WTC11 (cell line): Measurements from ENCODE around the gene HS2ST1. TPM values are rescaled to one million over a fixed set of nuclear protein-coding genes. Genes with fewer than 3 reads are reported as not detected.

ENCODE experiments used
- ATAC-seq: fragments of 200-7000 bp; cut with Tn5 transposase; 2 replicates; pipeline ENCODE4 v1.10.0; 2021; ENCODE audit warnings: mild to moderate bottlenecking, moderate library complexity
- CTCF ChIA-PET: fragments of 300-600 bp; sonication (Branson Sonifier 250); formaldehyde crosslinking; loops from one replicate; lab custom pipeline; 2021; ENCODE audit warnings: antibody characterized with exemption; lab: Charles Lee
- POLR2A ChIA-PET: fragments of 350-600 bp; sonication (Branson Sonifier 250); formaldehyde crosslinking; loops from one replicate; lab custom pipeline; 2021; ENCODE audit warnings: antibody characterized with exemption; lab: Charles Lee
- DNase-seq: peaks from one replicate; pipeline ENCODE4 v3.0.0; 2021; ENCODE audit warnings: low spot score
- H3K27ac Mint-ChIP-seq: 2 replicates; pipeline ENCODE4 v1.8.0; 2021; ENCODE audit warnings: mixed read lengths
- H3K27me3 Mint-ChIP-seq: 2 replicates; pipeline ENCODE4 v1.8.0; 2021; ENCODE audit warnings: low read depth, mild to moderate bottlenecking, moderate library complexity, mixed read lengths
- H3K36me3 Mint-ChIP-seq: 2 replicates; pipeline ENCODE4 v1.8.0; 2021; ENCODE audit warnings: mixed read lengths
- H3K4me1 Mint-ChIP-seq: 2 replicates; pipeline ENCODE4 v1.8.0; 2022; ENCODE audit warnings: mixed read lengths
- H3K4me3 Mint-ChIP-seq: 2 replicates; pipeline ENCODE4 v1.8.0; 2021; ENCODE audit warnings: mild to moderate bottlenecking, moderate library complexity, mixed read lengths
- H3K9me3 Mint-ChIP-seq: 2 replicates; pipeline ENCODE4 v1.8.0; 2021; ENCODE audit warnings: mixed read lengths
- CREM ChIP-seq: sonication (generic); formaldehyde crosslinking; IDR thresholded peaks from 2 replicates; pipeline ENCODE4 v1.8.1; 2022; ENCODE audit warnings: mild to moderate bottlenecking, missing genetic modification reagents, moderate library complexity
- E2F1 ChIP-seq: sonication (generic); formaldehyde crosslinking; IDR thresholded peaks from 2 replicates; pipeline ENCODE4 v1.8.0; 2022; ENCODE audit warnings: mild to moderate bottlenecking, missing genetic modification reagents
- E2F4 ChIP-seq: sonication (generic); formaldehyde crosslinking; IDR thresholded peaks from 2 replicates; pipeline ENCODE4 v1.8.1; 2022; ENCODE audit warnings: low read depth, mild to moderate bottlenecking, moderate library complexity, missing genetic modification reagents, borderline replicate concordance
- FOXP1 ChIP-seq: sonication (generic); formaldehyde crosslinking; IDR thresholded peaks from 2 replicates; pipeline ENCODE4 v1.8.0; 2022; ENCODE audit warnings: missing genetic modification reagents, mild to moderate bottlenecking, moderate library complexity, borderline replicate concordance
- HMGA2 ChIP-seq: fragments of 250-450 bp; sonication (Bioruptor Pico); IDR thresholded peaks from 2 replicates; pipeline ENCODE4 v1.4.0; 2021; ENCODE audit warnings: mild to moderate bottlenecking, moderate library complexity
- IRF1 ChIP-seq: sonication (generic); formaldehyde crosslinking; IDR thresholded peaks from 2 replicates; pipeline ENCODE4 v1.8.0; 2023; ENCODE audit warnings: missing genetic modification reagents
- JUN ChIP-seq: sonication (generic); formaldehyde crosslinking; IDR thresholded peaks from 2 replicates; pipeline ENCODE4 v1.8.0; 2023; ENCODE audit warnings: mild to moderate bottlenecking, missing genetic modification reagents
- KAT7 ChIP-seq: sonication (generic); formaldehyde crosslinking; IDR thresholded peaks from 2 replicates; pipeline ENCODE4 v1.8.1; 2023; ENCODE audit warnings: missing genetic modification reagents, mild to moderate bottlenecking, borderline replicate concordance
- MXD4 ChIP-seq: fragments of 250-450 bp; sonication (Bioruptor Pico); IDR thresholded peaks from 2 replicates; pipeline ENCODE4 v1.8.0; 2021; ENCODE audit warnings: mild to moderate bottlenecking, moderate library complexity, borderline replicate concordance
- NFYB ChIP-seq: sonication (generic); formaldehyde crosslinking; conservative IDR thresholded peaks from 2 replicates; pipeline ENCODE4 v1.8.0; 2022; ENCODE audit warnings: low read depth, missing genetic modification reagents
- NR1H2 ChIP-seq: sonication (generic); formaldehyde crosslinking; IDR thresholded peaks from 2 replicates; pipeline ENCODE4 v1.9.0; 2021; ENCODE audit warnings: mild to moderate bottlenecking, moderate library complexity, missing genetic modification reagents
- NR3C1 ChIP-seq: sonication (generic); formaldehyde crosslinking; conservative IDR thresholded peaks from 2 replicates; pipeline ENCODE4 v1.8.1; 2023; ENCODE audit warnings: low read depth, mild to moderate bottlenecking, missing genetic modification reagents
- OVOL2 ChIP-seq: fragments of 250-450 bp; sonication (Bioruptor Pico); IDR thresholded peaks from 2 replicates; pipeline ENCODE4 v1.9.0; 2021; ENCODE audit warnings: mild to moderate bottlenecking, borderline replicate concordance
- PRRX2 ChIP-seq: fragments of 250-450 bp; sonication (Bioruptor Pico); IDR thresholded peaks from 2 replicates; pipeline ENCODE4 v1.8.0; 2021; ENCODE audit warnings: mild to moderate bottlenecking
- TEAD1 ChIP-seq: sonication (generic); formaldehyde crosslinking; IDR thresholded peaks from 2 replicates; pipeline ENCODE4 v1.8.0; 2022; ENCODE audit warnings: mild to moderate bottlenecking, missing genetic modification reagents
- USF1 ChIP-seq: sonication (generic); formaldehyde crosslinking; IDR thresholded peaks from 2 replicates; pipeline ENCODE4 v1.8.0; 2022; ENCODE audit warnings: mild to moderate bottlenecking, missing genetic modification reagents
- ZBTB43 ChIP-seq: sonication (generic); formaldehyde crosslinking; IDR thresholded peaks from 2 replicates; pipeline ENCODE4 v1.8.1; 2023; ENCODE audit warnings: mild to moderate bottlenecking, missing genetic modification reagents
- ZNF416 ChIP-seq: fragments of 250-450 bp; sonication (Bioruptor Pico); IDR thresholded peaks from 2 replicates; pipeline ENCODE4 v1.9.0; 2021; ENCODE audit warnings: mild to moderate bottlenecking, inconsistent platforms
- ZNF423 ChIP-seq: fragments of 250-450 bp; sonication (Bioruptor Pico); IDR thresholded peaks from 2 replicates; pipeline ENCODE4 v2.1.2; 2022; ENCODE audit warnings: mild to moderate bottlenecking, moderate library complexity
- total RNA-seq: library from RNA; stranded (reverse); gene quantifications from 3 replicates; pipeline ENCODE4 v1.2.3, GENCODE V29; 2021
- TF ChIP-seq, protein P1 (sequence below): fragments of 200-600 bp; IDR thresholded peaks from 2 replicates; pipeline ENCODE4 v1.8.0; 2022; ENCODE audit warnings: antibody characterized with exemption
- TF ChIP-seq, protein P2 (sequence below): fragments of 250-450 bp; sonication (Bioruptor Pico); IDR thresholded peaks from 2 replicates; pipeline ENCODE4 v1.8.0; 2021; ENCODE audit warnings: mild to moderate bottlenecking
- TF ChIP-seq, protein P3 (sequence below): fragments of 250-450 bp; sonication (Bioruptor Pico); conservative IDR thresholded peaks from 2 replicates; pipeline ENCODE4 v1.9.0; 2021; ENCODE audit warnings: mild to moderate bottlenecking
- TF ChIP-seq, protein P4 (sequence below): sonication (generic); formaldehyde crosslinking; IDR thresholded peaks from 2 replicates; pipeline ENCODE4 v1.8.0; 2023; ENCODE audit warnings: mild to moderate bottlenecking, missing genetic modification reagents

The HS2ST1 gene
- total RNA-seq, 1 experiment from 2014 or later: 24.7 TPM

GRCh38 chr1:87052400-87052799 lies 138.0 kb downstream of the HS2ST1 start (continued):
- TF ChIP-seq ZNF416 (CRISPR knock-in tag) (no peak), PRRX2 (CRISPR knock-in tag) (no peak), JUN (CRISPR knock-in tag) (no peak)
- TF ChIP-seq, protein P1, sequence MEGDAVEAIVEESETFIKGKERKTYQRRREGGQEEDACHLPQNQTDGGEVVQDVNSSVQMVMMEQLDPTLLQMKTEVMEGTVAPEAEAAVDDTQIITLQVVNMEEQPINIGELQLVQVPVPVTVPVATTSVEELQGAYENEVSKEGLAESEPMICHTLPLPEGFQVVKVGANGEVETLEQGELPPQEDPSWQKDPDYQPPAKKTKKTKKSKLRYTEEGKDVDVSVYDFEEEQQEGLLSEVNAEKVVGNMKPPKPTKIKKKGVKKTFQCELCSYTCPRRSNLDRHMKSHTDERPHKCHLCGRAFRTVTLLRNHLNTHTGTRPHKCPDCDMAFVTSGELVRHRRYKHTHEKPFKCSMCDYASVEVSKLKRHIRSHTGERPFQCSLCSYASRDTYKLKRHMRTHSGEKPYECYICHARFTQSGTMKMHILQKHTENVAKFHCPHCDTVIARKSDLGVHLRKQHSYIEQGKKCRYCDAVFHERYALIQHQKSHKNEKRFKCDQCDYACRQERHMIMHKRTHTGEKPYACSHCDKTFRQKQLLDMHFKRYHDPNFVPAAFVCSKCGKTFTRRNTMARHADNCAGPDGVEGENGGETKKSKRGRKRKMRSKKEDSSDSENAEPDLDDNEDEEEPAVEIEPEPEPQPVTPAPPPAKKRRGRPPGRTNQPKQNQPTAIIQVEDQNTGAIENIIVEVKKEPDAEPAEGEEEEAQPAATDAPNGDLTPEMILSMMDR: no peak

- no peak overlapping the region for H3K27ac Mint-ChIP-seq
- POLR2A ChIA-PET: no interaction called here
- no peak overlapping the region for H3K4me3 Mint-ChIP-seq
- H3K4me1 Mint-ChIP-seq: peaks cover 5% of the 10 kb centered on the region; the same call in 1 of the 2 replicates
- CTCF ChIA-PET: no interaction called here
- no peak for DNase-seq
- H3K27me3 Mint-ChIP-seq: no peaks in the 10 kb centered on the region
- H3K36me3 Mint-ChIP-seq: peaks cover 9% of the 10 kb centered on the region
- TF ChIP-seq USF1 (CRISPR knock-in tag) (no peak), ZBTB43 (CRISPR knock-in tag) (no peak), HMGA2 (CRISPR knock-in tag) (no peak), NFYB (CRISPR knock-in tag) (no peak), NR1H2 (no peak), CREM (CRISPR knock-in tag) (no peak), NR3C1 (CRISPR knock-in tag) (no peak), IRF1 (no peak), KAT7 (CRISPR knock-in tag) (no peak), ZNF423 (CRISPR knock-in tag) (no peak), OVOL2 (CRISPR knock-in tag) (no peak), TEAD1 (no peak), MXD4 (CRISPR knock-in tag) (no peak), E2F4 (CRISPR knock-in tag) (no peak), E2F1 (CRISPR knock-in tag) (no peak), FOXP1 (no peak)
- TF ChIP-seq, protein P2, sequence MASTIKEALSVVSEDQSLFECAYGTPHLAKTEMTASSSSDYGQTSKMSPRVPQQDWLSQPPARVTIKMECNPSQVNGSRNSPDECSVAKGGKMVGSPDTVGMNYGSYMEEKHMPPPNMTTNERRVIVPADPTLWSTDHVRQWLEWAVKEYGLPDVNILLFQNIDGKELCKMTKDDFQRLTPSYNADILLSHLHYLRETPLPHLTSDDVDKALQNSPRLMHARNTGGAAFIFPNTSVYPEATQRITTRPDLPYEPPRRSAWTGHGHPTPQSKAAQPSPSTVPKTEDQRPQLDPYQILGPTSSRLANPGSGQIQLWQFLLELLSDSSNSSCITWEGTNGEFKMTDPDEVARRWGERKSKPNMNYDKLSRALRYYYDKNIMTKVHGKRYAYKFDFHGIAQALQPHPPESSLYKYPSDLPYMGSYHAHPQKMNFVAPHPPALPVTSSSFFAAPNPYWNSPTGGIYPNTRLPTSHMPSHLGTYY (CRISPR knock-in tag): no peak
- TF ChIP-seq, protein P3, sequence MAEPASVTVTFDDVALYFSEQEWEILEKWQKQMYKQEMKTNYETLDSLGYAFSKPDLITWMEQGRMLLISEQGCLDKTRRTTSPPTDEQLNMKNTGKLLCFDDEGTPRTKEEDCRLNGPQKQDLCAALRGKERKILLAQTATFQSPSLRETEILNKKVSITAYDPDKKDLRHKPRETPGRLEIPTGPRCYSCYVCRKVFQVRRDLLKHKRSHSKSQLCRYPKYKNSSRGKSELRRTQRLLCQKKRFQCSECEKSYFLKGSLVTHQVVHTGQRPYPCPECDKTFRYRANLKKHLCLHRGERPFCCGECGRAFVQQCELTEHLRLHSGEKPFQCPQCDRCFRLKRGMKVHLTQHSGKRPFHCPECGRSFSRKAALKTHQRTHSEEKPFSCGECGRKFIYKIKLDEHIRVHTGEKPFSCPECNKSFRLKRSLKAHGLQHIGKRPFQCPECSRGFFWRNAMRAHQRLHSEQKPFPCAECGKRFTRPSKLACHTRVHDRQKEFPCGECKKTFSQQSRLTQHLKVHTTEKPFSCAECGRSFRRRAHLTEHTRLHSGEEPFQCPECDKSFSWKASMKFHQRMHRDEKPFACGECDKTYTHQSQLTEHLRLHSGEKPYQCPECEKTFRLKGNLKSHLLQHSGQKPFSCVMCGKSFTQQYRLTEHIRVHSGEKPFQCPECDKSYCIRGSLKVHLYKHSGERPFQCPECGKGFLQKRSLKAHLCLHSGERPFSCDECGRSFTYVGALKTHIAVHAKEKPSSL: no peak
- TF ChIP-seq, protein P4, sequence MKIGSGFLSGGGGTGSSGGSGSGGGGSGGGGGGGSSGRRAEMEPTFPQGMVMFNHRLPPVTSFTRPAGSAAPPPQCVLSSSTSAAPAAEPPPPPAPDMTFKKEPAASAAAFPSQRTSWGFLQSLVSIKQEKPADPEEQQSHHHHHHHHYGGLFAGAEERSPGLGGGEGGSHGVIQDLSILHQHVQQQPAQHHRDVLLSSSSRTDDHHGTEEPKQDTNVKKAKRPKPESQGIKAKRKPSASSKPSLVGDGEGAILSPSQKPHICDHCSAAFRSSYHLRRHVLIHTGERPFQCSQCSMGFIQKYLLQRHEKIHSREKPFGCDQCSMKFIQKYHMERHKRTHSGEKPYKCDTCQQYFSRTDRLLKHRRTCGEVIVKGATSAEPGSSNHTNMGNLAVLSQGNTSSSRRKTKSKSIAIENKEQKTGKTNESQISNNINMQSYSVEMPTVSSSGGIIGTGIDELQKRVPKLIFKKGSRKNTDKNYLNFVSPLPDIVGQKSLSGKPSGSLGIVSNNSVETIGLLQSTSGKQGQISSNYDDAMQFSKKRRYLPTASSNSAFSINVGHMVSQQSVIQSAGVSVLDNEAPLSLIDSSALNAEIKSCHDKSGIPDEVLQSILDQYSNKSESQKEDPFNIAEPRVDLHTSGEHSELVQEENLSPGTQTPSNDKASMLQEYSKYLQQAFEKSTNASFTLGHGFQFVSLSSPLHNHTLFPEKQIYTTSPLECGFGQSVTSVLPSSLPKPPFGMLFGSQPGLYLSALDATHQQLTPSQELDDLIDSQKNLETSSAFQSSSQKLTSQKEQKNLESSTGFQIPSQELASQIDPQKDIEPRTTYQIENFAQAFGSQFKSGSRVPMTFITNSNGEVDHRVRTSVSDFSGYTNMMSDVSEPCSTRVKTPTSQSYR (CRISPR knock-in tag): no peak
- H3K9me3 Mint-ChIP-seq: peaks cover 10% of the 10 kb centered on the region
- no peak for ATAC-seq
Measured at GRCh38 chr1:87052961-87053360, 138.5 kb downstream of the HS2ST1 start.
